ENCODE data around the gene KLF17.
A peak's percentile ranks its signal among the peaks of the same experiment; 100 is the strongest.

KLF17 gene

GRCh38 chr1:44147582-44147981 lies 29.0 kb downstream of the KLF17 start:
- no peak for DNase-seq (ENCODE audit: insufficient read length, low spot score)
- FAIRE-seq: no peak

- FAIRE-seq (peak; percentile 56), DNase-seq (ENCODE audit: insufficient read length, low spot score) (no peak)
Observed at GRCh38 chr1:44151332-44151731, 32.7 kb downstream of the KLF17 start.

GRCh38 chr1:44151808-44152207 lies 33.2 kb downstream of the KLF17 start:
- FAIRE-seq: no peak

GRCh38 chr1:44152692-44153091 lies 34.1 kb downstream of the KLF17 start:
- DNase-seq (ENCODE audit: insufficient read length, low spot score) (no peak), FAIRE-seq (no peak)

More at GRCh38 chr1:44151808-44152207, 33.2 kb downstream of the KLF17 start:
- no peak for DNase-seq (ENCODE audit: insufficient read length, low spot score)

GRCh38 chr1:44154049-44154448 lies 35.4 kb downstream of the KLF17 start:
- DNase-seq (ENCODE audit: insufficient read length, low spot score): no peak
- FAIRE-seq: no peak

GRCh38 chr1:44157903-44158302 lies 39.3 kb downstream of the KLF17 start:
- FAIRE-seq (no peak), DNase-seq (ENCODE audit: insufficient read length, low spot score) (no peak)

- no peak for FAIRE-seq
Observed at GRCh38 chr1:44158871-44159270, 40.2 kb downstream of the KLF17 start.

GRCh38 chr1:44161546-44161945 lies 42.9 kb downstream of the KLF17 start:
- no peak for FAIRE-seq

More at GRCh38 chr1:44158871-44159270, 40.2 kb downstream of the KLF17 start:
- no peak for DNase-seq (ENCODE audit: insufficient read length, low spot score)

GRCh38 chr1:44168520-44169098 lies 50.0 kb downstream of the KLF17 start:
- FAIRE-seq: no peak
- DNase-seq (ENCODE audit: insufficient read length, low spot score): no peak

More at GRCh38 chr1:44161546-44161945, 42.9 kb downstream of the KLF17 start:
- DNase-seq (ENCODE audit: insufficient read length, low spot score): no peak

- DNase-seq (ENCODE audit: insufficient read length, low spot score) (no peak), FAIRE-seq (no peak)
Observed at GRCh38 chr1:44170281-44170823, 51.7 kb downstream of the KLF17 start.

GRCh38 chr1:44174630-44175029 lies 56.0 kb downstream of the KLF17 start:
- FAIRE-seq (no peak), DNase-seq (ENCODE audit: insufficient read length, low spot score) (no peak)

Data from GM19239 (cell line).